ENCODE measurements around the gene SIGMAR1.

Gene SIGMAR1

GRCh38 chr9:34629491-34629808 is 8.1 kb downstream of the SIGMAR1 start:
- DNase-seq: no peak

- no peak for DNase-seq
Measured at GRCh38 chr9:34628656-34629490, 8.7 kb downstream of the SIGMAR1 start, which contains the start of gene ARID3C. TSS of gene ARID3C (minus strand) at chr9:34629066. CDS start at chr9:34628014, 1,052 bp downstream.

- no peak for DNase-seq
Measured at GRCh38 chr9:34627716-34628655, 9.6 kb downstream of the SIGMAR1 start.

GRCh38 chr9:34625186-34625486 is 12.5 kb downstream of the SIGMAR1 start:
- no peak for DNase-seq

DNA sequence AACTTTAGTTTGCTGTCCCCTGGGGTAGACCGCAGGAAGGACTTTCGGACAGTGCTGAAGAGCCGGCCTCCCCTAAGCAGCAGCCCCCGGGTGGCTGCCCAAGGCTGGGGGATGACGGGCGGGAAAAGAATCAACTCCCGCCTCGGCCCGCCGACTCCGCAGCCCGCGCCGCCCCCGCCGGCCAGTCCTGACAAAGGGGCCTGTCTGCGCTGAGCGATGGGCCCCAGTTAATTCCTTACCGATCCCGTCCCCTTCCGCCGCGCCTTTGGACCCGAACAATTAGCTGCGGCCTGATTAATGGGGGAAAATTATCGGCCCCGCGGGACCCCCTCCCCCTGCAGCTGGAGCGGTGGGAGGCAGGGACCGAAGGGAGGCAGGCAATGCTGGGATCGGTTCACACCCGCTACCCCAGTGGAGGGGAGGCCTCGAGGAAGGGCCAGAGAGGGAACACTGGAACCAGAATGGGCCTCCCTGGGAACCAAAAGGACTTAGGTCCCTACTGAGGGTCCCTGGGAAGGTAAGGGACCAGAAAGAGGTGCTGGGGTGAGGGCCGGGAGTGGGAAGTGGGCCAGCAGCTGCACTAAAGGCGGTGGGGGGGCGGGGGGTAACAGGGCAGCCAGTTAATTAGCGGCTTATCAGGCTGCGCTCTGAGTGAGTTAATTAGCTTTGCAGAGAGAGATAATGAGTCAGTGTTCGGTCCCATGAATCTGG is 13.0 kb downstream of the SIGMAR1 start:
- no peak for DNase-seq

DNA sequence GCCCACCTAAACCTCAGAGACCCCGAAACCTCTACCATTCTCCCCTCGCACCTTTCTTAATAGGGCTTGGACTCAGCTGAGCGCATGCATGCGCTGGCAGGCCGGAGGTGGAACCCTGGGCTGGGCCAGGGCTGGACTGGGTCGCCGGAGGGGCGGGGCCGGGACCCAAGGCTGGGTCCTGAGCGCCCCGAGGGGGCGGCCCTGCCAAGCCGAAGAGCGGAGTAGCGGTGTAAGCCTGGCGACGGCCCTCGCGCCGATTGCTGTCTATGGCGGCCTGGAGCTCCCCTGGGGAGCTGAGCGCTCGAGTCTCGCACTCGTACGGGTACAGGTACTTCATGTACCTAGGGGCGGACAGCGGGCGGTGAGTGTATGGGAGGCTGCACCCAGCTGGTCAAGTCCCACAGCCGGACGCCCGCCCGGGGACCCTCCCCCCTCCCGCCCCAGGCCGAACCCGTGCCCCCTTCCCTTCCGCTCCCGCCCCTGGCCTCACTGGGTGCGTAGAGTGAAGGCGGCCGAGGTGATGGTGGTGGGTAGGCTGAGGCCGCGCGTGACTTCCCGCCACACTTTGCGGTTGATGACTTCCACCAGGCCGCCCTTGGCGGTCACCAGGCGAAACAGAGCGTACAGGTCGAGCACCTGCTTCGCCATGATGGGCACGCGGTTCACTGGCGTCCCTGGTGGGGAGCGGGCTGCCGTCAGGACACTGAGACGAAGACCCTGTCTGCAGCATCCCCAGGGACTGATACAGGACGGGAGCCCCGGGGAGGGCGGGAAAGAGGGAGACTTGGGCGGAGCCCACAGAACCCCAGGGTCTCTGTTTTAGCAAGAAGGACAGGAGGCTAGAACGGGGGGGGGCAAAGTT is 14.0 kb downstream of the SIGMAR1 start:
- no peak for DNase-seq

DNA sequence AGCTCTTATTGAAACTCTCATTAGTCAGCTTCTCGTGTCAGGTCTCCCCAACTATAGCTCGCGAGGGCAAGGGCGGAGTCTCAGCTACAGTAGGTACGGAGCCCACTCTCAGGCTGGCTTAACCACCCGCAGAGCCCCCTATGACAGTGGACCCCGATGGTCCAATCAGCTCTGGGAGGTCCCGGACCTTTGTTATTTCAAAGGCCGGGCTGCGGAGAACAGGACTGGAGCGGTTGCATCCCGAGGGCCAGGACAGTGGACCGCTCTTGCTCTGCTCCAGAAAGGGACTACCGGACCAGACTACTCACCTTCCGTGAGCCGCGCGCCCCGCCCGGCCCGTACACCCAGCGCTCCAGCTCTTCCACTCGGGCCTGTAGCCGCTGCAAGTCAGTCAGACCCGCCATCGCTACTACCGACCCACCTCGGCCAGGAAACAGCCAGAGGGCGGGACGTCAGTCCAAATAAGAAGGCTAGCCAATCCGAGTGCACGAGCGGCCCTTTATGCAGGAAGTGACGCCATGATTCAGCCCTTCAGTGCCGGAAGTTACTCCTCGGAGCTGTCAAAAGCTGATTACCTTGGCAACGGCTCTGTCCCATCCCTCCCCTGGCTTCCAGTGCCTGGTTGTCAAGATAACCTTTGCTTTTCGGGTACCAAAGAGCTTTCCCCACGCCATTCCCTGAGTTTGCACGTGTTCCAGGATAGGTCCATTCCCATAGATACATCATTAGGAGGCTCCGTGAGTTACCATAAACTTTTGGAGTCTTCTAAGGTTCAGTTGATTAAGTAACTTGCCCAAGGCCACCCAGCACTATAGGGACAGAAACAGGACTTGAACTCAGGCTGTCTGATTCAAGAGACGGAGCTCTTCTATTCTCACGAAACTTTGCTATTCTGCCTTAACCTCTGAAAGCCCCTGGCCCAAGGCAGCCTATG is 17.3 kb downstream of the SIGMAR1 start, which contains the start of gene DCTN3:
TSS of gene DCTN3 (minus strand) at position 435 of the 934 bp plus-strand sequence. CDS start at position 404, 31 bp downstream.
- peak; percentile 96 for DNase-seq

- no peak for DNase-seq
Measured at GRCh38 chr9:34615132-34615531, 22.5 kb downstream of the SIGMAR1 start.

DNA sequence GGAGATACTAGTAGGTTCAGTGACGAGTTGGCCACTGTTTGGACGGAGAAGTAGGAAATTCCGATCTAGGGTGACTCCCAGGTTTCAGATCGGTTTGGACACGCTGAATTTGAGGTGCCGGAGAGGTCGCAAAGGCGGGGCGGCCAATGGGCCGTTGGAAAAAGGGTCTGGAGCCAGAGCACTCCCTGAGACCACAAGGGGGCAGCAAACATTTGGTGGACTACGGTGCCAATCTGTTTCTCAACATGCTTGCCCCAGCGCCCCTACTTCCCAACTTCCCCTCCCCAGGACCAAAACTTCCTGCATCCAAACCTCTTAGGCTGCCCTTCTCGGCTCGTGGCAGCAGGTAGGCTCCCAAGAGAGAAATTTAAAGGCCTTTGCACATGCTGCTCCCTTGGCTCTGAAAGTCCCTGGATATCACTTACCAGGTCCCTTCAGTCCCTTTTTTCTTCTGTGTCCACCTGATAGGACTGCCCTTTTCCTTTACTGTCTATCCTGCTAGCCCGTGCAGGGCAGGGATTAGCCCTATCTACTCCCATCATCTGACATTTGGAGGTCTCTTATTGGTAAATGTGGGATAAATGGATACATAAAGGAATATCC is 24.7 kb downstream of the SIGMAR1 start:
- DNase-seq: peak; percentile 91

DNA sequence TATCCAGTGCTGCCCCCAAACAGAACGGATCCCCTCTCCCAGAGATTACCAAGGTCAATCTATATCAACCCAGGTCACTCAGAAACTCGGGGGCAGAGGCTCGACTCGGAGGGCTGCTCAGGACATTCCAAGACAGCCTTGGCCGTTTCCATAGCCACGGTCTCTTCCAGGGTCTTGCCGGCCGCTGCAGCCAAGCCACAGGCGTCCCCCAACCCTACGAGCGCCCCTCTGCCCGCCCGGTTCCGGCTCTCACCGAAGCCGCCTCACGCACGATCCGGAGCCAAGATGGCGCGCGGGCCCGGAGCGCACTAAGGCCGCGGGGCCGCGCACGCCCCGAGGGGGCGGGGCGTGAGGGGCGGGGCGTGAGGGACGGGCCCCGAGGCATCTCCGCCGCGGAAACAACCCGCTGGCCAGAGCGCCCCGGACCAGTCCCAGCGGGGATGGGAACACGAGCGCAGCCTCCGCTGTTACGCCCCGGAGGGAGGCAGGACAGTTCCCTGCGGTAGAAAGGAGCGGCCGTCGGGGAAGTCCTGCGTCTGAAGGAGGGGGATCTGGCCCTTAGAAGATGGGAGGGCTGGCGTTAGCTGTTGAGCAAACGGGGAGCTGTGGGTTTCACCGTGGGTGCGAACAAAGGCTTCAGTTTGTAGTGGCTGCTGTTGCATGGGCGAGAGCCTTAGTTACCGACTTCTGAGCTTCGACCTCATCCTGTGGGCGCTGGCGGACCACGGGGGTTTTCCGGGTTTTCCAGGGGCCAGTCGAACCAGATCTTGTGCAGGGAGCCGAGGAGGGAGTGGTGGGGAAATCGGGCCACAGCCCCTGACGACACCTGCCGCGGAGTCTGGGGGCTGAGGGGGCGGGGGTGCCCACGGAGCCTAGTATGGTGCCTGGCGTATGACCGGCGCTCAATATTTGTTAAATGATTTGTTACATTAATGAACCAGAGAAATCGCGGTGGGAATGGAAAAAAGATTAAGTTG is 25.5 kb downstream of the SIGMAR1 start, which contains the start of gene RPP25L:
TSS of gene RPP25L (minus strand) at position 287 of the 977 bp plus-strand sequence. CDS start 801 bp downstream, outside the sequence.
- peak; percentile 96 for DNase-seq

DNA sequence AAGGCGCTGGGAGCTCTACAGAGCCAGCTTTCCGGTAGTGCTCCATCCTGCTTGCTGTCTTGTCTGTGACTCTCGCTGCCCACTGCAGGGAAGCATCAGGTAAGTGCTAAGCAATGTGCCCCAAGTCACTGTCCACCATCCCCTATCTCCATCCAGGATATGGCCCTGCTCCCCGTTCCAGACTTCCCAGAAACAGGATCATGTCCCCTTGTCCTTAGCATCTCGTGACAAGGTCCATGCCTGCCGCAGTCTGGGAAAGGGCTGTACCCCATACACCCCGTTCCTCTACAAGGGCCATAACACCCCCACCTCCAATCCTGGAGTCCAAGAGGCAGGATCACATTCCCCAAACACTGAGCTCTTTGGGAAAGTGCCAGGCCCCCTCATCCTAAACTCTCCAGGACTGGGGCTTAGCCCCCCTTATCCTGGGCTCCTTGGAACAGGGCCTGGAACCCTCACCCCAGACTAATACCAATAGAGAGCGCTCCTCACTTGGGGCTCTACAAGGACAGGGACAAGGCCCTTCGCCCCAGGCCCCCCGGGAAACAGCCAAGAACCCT is 26.3 kb downstream of the SIGMAR1 start:
- DNase-seq: no peak

DNA sequence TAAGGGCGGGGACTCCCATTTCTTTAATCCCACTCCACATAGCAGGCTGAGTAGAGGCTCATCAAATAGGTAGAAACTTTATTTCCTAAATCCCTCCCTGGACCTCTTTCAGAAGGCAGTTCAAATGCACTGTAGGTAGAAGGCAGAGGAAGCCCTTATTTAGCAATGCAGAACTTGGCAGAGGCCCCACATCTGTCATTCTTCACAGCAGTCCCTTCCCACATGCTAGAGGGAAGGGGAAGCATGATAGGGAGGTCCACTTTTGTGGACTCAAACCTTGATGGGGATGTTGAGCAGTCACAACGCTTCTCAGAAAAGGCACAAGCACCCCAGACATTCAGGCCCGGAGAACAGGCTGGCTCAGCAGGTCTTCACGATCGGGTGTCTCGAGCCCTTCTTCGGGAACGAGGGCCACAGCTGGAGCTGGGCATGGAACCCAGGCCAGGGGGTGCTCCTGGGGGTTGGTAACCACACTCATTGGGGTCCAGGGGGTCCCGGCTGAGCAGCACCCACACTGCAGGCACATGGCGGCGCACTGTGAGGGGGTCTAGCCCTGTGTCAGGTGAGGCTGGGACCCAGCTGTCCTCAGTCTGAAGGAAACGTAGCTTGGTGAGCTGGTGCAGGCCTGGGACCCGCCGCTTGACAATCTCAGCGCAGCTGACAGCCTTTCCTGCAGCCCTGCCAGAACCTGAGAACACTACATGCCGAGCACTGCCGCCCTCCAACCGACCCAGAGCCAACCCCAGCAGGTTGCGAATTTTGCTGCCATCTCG is 27.0 kb downstream of the SIGMAR1 start:
- no peak for DNase-seq

DNA sequence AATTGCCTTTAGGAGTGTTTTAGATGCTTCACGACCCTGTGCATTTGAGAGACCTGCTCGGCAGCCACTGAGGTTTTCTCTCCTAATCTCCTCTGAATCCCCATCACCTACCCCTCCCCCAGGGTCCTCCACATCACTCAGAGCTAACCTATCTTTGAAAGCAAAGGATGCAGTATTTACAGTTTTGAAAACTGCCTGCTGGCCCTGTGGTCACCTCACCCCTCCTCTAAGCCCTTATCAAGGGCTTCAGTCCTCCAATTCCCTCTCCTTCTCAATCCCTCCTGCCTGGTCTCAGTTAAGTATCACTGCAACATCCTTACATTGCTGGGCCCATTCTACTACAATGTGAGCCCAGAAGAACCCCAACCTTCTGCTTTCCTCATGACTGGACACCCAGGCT is 30.3 kb downstream of the SIGMAR1 start:
- no peak for DNase-seq

DNA sequence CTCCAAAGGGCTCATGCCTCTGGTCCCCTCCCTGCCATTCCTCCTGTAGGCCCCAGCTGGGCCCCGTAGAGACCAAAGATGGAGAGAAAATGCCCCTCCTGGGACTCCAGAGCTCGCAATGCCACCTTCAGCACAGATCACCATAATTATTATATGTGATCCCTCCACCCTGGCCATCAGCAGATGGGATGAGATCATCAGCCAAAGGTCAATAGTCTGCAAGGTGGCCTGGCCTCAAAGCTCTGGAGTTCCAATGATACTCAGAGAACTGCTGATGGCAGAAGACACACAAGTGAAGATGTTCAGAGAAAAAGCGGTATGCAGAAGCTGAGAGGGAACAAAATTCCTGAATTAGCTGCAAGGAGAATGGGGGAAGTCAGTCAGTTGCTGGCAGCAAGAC is 30.7 kb downstream of the SIGMAR1 start:
- DNase-seq: no peak

- DNase-seq: no peak
Measured at GRCh38 chr9:34606190-34606589, 31.4 kb downstream of the SIGMAR1 start.

GRCh38 chr9:34603610-34604231 is 33.9 kb downstream of the SIGMAR1 start:
- DNase-seq: peak; percentile 81

DNA sequence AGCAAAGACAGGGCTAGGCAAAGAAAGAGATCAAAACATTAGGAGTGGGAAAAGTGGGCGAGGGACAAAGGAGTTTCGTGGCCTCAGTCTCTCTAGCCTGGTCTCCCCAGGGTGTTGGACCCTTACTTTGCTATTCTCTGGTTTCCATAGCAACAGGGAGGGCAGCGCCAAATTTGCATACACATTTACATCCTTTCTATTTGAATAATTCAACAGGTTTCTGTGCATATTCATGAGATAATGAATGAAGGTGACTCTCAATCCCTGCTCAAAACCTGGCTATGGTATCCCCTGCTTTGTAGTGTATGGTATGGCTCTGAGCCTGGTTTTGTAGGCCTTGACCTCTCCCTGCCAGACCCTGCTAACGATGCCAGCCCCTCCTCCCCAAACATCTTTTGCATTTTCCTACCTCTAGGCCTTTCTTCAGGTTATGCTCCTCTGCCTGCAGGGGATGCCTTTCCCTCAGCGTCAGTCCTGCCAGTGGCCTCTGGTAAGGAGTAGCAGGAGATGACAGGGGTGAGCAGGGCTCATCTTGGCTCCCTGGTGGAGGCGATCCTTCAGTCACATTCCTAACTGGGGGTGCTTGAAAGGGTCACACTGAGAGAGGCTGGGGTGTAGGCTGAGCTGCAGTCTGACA is 35.5 kb downstream of the SIGMAR1 start:
- DNase-seq: no peak

Data from suppressor macrophage treated with lipopolysaccharide for 4 hours (primary cell).